GM18517 (cell line): Measurements from ENCODE around the gene FLT3.

ENCODE experiments used
- ATAC-seq: cut with Tn5 transposase; IDR thresholded peaks from one replicate; pipeline ENCODE4 v1.9.1; 2021; ENCODE audit warnings: mild to moderate bottlenecking, moderate library complexity; ENCODE audit not compliant: unreplicated experiment

Gene FLT3

GRCh38 chr13:27963491-27963890 lies 136.9 kb downstream of the FLT3 start:
- ATAC-seq: no peak

GRCh38 chr13:27962982-27963381 lies 137.4 kb downstream of the FLT3 start:
- no peak for ATAC-seq

- ATAC-seq: no peak
Observed at GRCh38 chr13:27962128-27962841, 138.1 kb downstream of the FLT3 start.

- no peak for ATAC-seq
Observed at GRCh38 chr13:27961227-27962085, 138.9 kb downstream of the FLT3 start.

GRCh38 chr13:27960362-27961226 lies 139.8 kb downstream of the FLT3 start:
- no peak for ATAC-seq

- ATAC-seq: no peak
Observed at GRCh38 chr13:27959976-27960361, 140.4 kb downstream of the FLT3 start.

GRCh38 chr13:27956576-27957300 lies 143.6 kb downstream of the FLT3 start:
- no peak for ATAC-seq

- ATAC-seq: no peak
Observed at GRCh38 chr13:27955014-27955591, 145.3 kb downstream of the FLT3 start.

GRCh38 chr13:27954406-27954851 lies 145.9 kb downstream of the FLT3 start:
- ATAC-seq: no peak

GRCh38 chr13:27953676-27954405 lies 146.5 kb downstream of the FLT3 start:
- ATAC-seq: peak; percentile 81
